ENCODE measurements around the gene TAF4B. TPM values are rescaled to one million over a fixed set of nuclear protein-coding genes. Genes with fewer than 3 reads are reported as not detected.

Gene TAF4B
- total RNA-seq, 3 donors from 2014 or later (not counting 1 experiment from before 2014, with no cell fraction given), result 1.5 to 3.3 (median 1.7) TPM

DNA sequence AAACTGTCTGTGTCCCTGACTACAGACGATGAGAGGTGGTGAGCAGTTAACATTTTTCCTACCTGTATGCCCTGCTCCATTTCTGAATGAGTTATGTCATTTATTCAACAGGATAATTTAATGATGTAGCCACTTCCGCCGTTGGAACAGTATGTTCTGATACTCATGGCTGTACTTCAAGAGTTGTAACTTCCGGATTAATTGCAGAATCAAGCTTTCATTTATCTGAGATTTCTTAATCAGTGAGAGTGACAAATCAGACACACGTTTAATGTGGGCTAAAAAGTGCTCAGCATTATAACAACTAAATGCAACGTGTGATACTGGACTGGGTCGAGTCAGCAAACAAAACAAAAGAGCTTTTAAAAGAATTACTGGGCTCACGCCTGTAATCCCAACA lies 214.4 kb downstream of the TAF4B start:
- H3K27me3 ChIP-seq (ENCODE audit: control insufficient read depth, insufficient read depth, low read length), result peaks cover 2% of the 10 kb centered on the region
- H3K27ac ChIP-seq (ENCODE audit: low read length), result no peak overlapping the region
- no peak for ATAC-seq
- no peaks in the 10 kb centered on the region for H3K36me3 ChIP-seq (ENCODE audit: control insufficient read depth, insufficient read depth, low read length)
- no peak for DNase-seq
- H3K4me3 ChIP-seq (ENCODE audit: low read length), result no peak overlapping the region
- TF ChIP-seq, protein P1, sequence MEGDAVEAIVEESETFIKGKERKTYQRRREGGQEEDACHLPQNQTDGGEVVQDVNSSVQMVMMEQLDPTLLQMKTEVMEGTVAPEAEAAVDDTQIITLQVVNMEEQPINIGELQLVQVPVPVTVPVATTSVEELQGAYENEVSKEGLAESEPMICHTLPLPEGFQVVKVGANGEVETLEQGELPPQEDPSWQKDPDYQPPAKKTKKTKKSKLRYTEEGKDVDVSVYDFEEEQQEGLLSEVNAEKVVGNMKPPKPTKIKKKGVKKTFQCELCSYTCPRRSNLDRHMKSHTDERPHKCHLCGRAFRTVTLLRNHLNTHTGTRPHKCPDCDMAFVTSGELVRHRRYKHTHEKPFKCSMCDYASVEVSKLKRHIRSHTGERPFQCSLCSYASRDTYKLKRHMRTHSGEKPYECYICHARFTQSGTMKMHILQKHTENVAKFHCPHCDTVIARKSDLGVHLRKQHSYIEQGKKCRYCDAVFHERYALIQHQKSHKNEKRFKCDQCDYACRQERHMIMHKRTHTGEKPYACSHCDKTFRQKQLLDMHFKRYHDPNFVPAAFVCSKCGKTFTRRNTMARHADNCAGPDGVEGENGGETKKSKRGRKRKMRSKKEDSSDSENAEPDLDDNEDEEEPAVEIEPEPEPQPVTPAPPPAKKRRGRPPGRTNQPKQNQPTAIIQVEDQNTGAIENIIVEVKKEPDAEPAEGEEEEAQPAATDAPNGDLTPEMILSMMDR (IDR thresholded peaks at IDR 0.05), result no peak
- H3K4me1 ChIP-seq (ENCODE audit: control insufficient read depth, insufficient read depth, low read length), result no peaks in the 10 kb centered on the region
- Mint-ChIP-seq H3K4me1 (no peaks in the 10 kb centered on the region), H3K9me3 (peaks cover 2% of the 10 kb centered on the region in 2 donors), H3K27ac (no peak overlapping the region), H3K36me3 (no peaks in the 10 kb centered on the region), H3K27me3 (ENCODE audit: low read depth in 2 of 2) (peaks cover 22 to 40% of the 10 kb centered on the region in 2 donors), H3K4me3 (no peak overlapping the region)
- no peaks in the 10 kb centered on the region for H3K9me3 ChIP-seq (ENCODE audit: control insufficient read depth, insufficient read depth, low read length)
- 91% methylated on average over 8 of the region's 8 CpGs for WGBS (ENCODE audit: insufficient coverage)
- intact Hi-C loops (cut with micrococcal nuclease), result no loop called here

Other genes with a start within 250 kb of the TAF4B start
- 10 to 100 TPM; 72.2 to 92.2 (median 77.7) TPM for gene SS18, start 135.8 kb upstream of the TAF4B start, total RNA-seq
- gene PSMA8, start 92.6 kb upstream of the TAF4B start, total RNA-seq, result 1 to 10 TPM in 1 of 3 donors, not detected in 2; 1.3 TPM